Suprapubic skin (tissue), 4 donors: ENCODE results near the gene COMMD7. TPM values are rescaled to one million over a fixed set of nuclear protein-coding genes. Genes with fewer than 3 reads are reported as not detected.

Experiments
- DNase-seq, 2 donors: peaks; one replicate each; pipeline ENCODE4 v3.0.0-alpha.2; 2019; ENCODE audit warnings: low spot score in 2 of 2
- H3K27ac ChIP-seq: fragments of 200-600 bp; sonication (generic); one replicate; pipeline ENCODE4 v1.5.1; 2019
- H3K27me3 ChIP-seq: fragments of 200-600 bp; sonication (generic); one replicate; pipeline ENCODE4 v1.5.1; 2019
- H3K36me3 ChIP-seq: fragments of 200-600 bp; sonication (generic); one replicate; pipeline ENCODE4 v1.5.1; 2019
- H3K4me1 ChIP-seq: fragments of 200-600 bp; sonication (generic); one replicate; pipeline ENCODE4 v1.5.1; 2019
- H3K4me3 ChIP-seq: fragments of 200-600 bp; sonication (generic); one replicate; pipeline ENCODE4 v1.5.1; 2019; ENCODE audit warnings: mild to moderate bottlenecking
- H3K9me3 ChIP-seq: fragments of 200-600 bp; sonication (generic); one replicate; pipeline ENCODE4 v1.5.1; 2019
- CTCF ChIP-seq, 2 donors: fragments of 200-600 bp in 1 of 2; fragments of 450-650 bp in 1 of 2; sonication (generic) in 1 of 2; IDR thresholded peaks; one replicate each; pipeline ENCODE4 v1.5.1; 2016 to 2019; ENCODE audit warnings: antibody characterized with exemption in 2 of 2, mild to moderate bottlenecking in 1 of 2, moderate library complexity in 1 of 2
- EP300 ChIP-seq: sonication (generic); formaldehyde crosslinking; IDR thresholded peaks from one replicate; pipeline ENCODE4 v1.6.1; 2017; ENCODE audit warnings: antibody characterized with exemption
- POLR2A ChIP-seq, 2 donors: fragments of 450-650 bp; IDR thresholded peaks; one replicate each; pipeline ENCODE4 v1.6.1; 2017; ENCODE audit warnings: antibody characterized with exemption in 2 of 2, mild to moderate bottlenecking in 2 of 2, moderate library complexity in 2 of 2
- POLR2AphosphoS5 ChIP-seq, 3 donors: sonication (generic); formaldehyde crosslinking; IDR thresholded peaks; one replicate each; pipeline ENCODE4 v1.6.1; 2017; ENCODE audit warnings: antibody characterized with exemption in 3 of 3
- WGBS: methylation state at CpG from one replicate; pipeline ENCODE4 v1.1.5; 2018; 5-methylcytosine and 5-hydroxymethylcytosine counted together
- total RNA-seq, 4 donors: library from RNA; depleted of rRNA; stranded (reverse); fragments of >200 nt; gene quantifications; one replicate each; pipeline ENCODE4 v1.1.0, GENCODE V29; 2016

Gene COMMD7
- total RNA-seq, 4 donors from 2014 or later, result 13.3 to 17.5 (median 15.6) TPM

- TF ChIP-seq EP300 (no peak), POLR2AphosphoS5 (IDR thresholded peaks at IDR 0.05) (no peak), POLR2A (IDR thresholded peaks at IDR 0.05) (no peak), CTCF (IDR thresholded peaks at IDR 0.05) (no peak)
- H3K4me1 ChIP-seq, result no peaks in the 10 kb centered on the region
- no peak overlapping the region for H3K27ac ChIP-seq
- no peak overlapping the region for H3K4me3 ChIP-seq
- no peak for DNase-seq
- WGBS, result 84% methylated on average over 4 of the region's 4 CpGs
- no peaks in the 10 kb centered on the region for H3K36me3 ChIP-seq
- no peaks in the 10 kb centered on the region for H3K27me3 ChIP-seq
- H3K9me3 ChIP-seq, result no peaks in the 10 kb centered on the region
Measured at GRCh38 chr20:32753731-32754130, 10.5 kb upstream of the COMMD7 start.

- Histone ChIP-seq H3K36me3 (no peaks in the 10 kb centered on the region), H3K27me3 (no peaks in the 10 kb centered on the region), H3K4me3 (no peak overlapping the region), H3K27ac (no peak overlapping the region), H3K4me1 (no peaks in the 10 kb centered on the region), H3K9me3 (no peaks in the 10 kb centered on the region)
- no peak for TF ChIP-seq POLR2AphosphoS5 (IDR thresholded peaks at IDR 0.05)
- DNase-seq, result no peak
- WGBS, result 61% methylated on average over 10 of the region's 10 CpGs
Measured at GRCh38 chr20:32752458-32753250, 9.4 kb upstream of the COMMD7 start.

GRCh38 chr20:32751702-32752457 is 8.6 kb upstream of the COMMD7 start:
- no peak overlapping the region for H3K27ac ChIP-seq
- 92% methylated on average over 6 of the region's 6 CpGs for WGBS
- no peak overlapping the region for H3K4me3 ChIP-seq
- no peaks in the 10 kb centered on the region for H3K36me3 ChIP-seq
- no peaks in the 10 kb centered on the region for H3K4me1 ChIP-seq
- no peak for DNase-seq
- H3K9me3 ChIP-seq, result no peaks in the 10 kb centered on the region
- no peaks in the 10 kb centered on the region for H3K27me3 ChIP-seq
- TF ChIP-seq CTCF (IDR thresholded peaks at IDR 0.05) (no peak), POLR2AphosphoS5 (IDR thresholded peaks at IDR 0.05) (no peak), POLR2A (IDR thresholded peaks at IDR 0.05) (no peak), EP300 (no peak)

- no peak for DNase-seq
- Histone ChIP-seq H3K9me3 (no peaks in the 10 kb centered on the region), H3K4me1 (no peaks in the 10 kb centered on the region), H3K27ac (no peak overlapping the region), H3K4me3 (no peak overlapping the region), H3K36me3 (no peaks in the 10 kb centered on the region), H3K27me3 (no peaks in the 10 kb centered on the region)
- TF ChIP-seq POLR2A (IDR thresholded peaks at IDR 0.05), result no peak
Measured at GRCh38 chr20:32751293-32751692, 8.0 kb upstream of the COMMD7 start.

GRCh38 chr20:32749914-32750637 is 6.8 kb upstream of the COMMD7 start:
- Histone ChIP-seq H3K4me1 (no peaks in the 10 kb centered on the region), H3K4me3 (no peak overlapping the region), H3K27ac (no peak overlapping the region), H3K36me3 (no peaks in the 10 kb centered on the region), H3K9me3 (no peaks in the 10 kb centered on the region), H3K27me3 (no peaks in the 10 kb centered on the region)
- DNase-seq, result no peak
- TF ChIP-seq CTCF (IDR thresholded peaks at IDR 0.05), result no peak
- TF ChIP-seq EP300, result no peak
- no peak for TF ChIP-seq POLR2A (IDR thresholded peaks at IDR 0.05)
- TF ChIP-seq POLR2AphosphoS5 (IDR thresholded peaks at IDR 0.05), result no peak
- WGBS, result 78% methylated on average over 11 of the region's 11 CpGs
